CD4-positive, alpha-beta T cell treated with Interleukin-2 at 100 ng/mL for 4 hours (primary cell): ENCODE measurements around the gene VWCE.

Source experiments
- DNase-seq: peaks from one replicate; pipeline ENCODE4 v3.0.0-alpha.2; 2020; ENCODE audit warnings: low spot score

The VWCE gene

DNA sequence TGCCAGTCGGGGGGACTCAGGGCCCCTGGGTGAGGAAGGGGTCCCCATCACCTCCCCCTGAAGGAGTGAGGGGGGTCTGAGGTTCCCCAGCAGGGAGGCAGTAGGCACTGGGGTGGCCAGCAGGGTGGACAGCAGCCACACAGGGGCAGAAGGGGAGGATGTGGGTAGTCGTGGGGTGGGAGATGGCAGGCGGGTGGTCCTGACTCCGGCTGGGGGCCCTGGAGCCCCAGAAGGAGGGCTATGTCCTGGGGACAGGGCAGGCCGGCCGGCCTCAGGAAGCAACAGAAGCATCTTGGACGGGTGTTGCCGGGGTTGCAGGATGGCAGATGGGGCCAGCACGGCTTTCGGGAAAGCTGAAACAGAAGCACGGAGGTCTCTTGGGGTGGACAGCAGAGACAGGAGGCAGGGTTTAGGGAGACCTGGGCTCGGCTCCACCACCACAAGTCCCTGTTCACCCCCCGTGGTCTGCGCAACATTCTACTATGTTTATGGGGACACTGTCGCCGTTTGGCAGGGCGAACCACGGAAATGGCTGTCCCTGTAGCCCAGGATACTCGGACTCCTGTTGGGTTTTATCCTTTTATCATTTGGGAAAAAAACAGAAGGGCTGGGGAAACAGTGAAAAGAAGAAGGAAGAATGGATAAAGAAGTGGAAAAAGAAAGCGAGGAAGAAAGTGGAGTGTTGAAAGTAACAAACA is 14.1 kb downstream of the VWCE start:
- no peak for DNase-seq

DNA sequence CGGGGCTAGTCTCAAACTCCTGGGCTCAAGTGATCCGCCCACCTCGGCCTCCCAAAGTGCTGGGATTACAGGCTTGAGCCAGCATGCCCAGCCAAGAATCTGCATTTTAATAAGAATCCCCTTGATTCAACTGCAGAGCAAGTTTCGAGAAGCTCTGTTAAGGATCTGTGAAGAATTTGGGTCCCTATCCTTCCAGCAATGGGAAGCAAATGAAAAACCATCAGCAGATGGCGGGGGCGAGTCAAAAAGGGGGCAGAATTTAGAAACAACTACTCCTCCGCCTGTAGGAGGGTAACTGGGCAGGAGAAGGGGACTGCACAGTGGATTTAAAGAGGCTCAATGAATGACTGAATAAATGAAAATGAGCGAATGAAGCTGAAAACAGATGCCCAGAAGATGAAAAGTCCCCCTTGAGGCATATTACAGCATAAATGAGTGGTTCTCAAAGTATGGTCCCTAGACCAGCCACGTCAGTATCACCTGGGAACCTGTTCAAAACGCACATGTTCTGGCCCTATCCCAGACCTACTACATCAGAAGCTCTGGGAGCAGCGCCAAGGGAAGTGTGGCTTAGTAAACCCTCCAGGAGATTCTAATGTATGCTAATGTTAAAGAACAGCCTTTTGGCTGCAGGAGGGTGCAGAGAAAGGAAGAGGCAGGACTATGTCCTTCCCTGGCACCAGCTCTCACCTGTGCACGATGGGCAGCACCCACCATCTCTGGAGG is 15.0 kb downstream of the VWCE start:
- DNase-seq = no peak

DNA sequence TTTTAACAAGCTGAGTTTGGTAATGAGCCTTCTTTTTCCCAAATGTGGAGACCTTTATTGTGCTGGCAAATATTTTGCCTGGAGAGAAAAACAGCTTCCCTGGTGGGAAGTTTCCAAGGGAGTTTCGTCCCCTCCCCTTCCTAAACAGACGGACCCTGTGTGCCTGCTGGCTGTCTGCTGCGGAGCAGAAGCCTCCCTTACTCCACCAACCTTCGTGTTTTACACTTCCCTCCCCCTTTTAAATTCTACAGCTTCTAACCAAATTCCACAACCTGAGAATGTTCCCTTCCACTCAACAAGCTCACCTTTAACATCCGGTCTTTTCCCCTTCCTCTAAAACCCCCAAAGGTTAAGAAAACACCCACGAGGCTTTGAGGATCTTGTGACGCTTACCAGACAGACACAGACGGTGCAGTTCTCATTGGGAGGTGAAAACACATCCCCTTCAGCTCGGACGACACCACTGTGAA is 17.1 kb downstream of the VWCE start:
- DNase-seq = no peak

DNA sequence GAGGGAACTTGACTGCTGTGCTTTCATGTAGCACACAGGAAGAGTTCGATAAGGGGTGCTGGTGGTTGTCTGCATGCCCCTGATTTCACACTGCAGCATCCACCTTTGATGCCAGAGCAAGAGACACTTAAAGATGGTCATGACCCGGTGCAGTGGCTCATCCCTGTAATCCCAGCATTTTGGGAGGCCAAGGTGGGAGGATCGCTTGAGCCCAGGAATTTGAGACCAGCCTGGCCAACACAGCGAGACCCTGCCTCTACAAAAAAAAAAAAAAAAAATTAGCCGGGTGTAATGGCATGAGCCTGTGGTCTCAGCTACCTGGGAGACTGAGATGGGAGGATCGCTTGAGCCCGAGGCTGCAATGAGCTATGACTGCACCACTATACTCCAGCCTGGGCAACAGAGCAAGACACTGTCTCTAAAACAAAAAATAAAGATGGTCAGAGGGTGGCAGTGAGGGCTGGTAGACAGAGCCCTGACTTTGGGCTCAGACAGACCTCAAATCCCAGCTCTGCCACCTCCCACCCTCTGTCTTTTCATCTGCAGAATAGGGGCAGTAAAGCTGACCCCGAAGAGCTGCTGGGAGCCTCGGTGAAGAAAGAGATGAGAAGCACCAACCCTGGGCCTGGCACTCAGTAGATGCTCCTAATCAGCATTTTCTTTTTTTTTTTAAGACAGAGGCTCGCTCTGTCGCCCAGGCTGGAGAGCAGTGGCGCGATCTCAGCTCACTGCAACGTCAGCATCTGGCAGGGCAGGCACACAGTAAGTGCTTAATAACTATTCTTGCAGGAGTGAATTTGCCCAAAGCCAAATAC is 17.7 kb downstream of the VWCE start:
- no peak for DNase-seq

DNA sequence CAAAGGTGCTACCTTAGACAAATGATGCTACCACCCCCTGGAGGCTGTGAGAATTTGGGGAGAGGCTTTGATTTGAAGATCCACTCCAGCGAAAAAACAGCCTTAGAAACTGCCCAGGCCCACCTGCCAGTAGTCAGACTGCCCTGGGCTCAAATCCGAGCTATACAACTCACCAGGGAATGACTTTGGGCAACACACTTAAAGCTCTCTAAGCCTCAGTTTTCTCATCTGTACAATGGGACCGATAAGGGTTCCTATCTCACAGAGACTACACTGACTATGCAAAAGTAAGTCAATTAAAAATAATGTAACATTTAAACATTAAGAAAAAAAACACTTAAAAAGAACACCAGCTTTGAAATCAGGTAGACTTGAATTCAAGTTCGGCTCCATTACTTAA is 19.9 kb downstream of the VWCE start:
- no peak for DNase-seq

DNA sequence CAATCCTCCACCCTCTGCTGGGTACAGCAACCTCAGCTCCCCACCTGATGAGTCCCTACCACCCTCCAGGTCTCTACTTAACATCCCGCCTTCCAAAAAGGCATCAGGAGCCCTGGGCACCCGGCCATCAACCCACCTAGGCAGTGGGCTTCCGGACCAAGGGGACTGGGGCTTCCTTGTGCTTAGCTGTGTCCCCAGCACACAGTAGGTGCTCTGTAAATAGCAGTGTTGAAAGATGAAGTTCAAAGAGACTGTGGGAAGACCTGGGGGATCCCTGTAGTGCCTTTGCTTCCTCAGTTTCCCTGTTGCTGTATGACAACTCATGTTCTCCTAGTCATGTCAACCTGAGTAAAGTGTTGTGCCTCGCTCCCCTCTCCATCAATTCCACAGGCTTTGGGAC is 21.0 kb downstream of the VWCE start:
- DNase-seq = no peak

DNA sequence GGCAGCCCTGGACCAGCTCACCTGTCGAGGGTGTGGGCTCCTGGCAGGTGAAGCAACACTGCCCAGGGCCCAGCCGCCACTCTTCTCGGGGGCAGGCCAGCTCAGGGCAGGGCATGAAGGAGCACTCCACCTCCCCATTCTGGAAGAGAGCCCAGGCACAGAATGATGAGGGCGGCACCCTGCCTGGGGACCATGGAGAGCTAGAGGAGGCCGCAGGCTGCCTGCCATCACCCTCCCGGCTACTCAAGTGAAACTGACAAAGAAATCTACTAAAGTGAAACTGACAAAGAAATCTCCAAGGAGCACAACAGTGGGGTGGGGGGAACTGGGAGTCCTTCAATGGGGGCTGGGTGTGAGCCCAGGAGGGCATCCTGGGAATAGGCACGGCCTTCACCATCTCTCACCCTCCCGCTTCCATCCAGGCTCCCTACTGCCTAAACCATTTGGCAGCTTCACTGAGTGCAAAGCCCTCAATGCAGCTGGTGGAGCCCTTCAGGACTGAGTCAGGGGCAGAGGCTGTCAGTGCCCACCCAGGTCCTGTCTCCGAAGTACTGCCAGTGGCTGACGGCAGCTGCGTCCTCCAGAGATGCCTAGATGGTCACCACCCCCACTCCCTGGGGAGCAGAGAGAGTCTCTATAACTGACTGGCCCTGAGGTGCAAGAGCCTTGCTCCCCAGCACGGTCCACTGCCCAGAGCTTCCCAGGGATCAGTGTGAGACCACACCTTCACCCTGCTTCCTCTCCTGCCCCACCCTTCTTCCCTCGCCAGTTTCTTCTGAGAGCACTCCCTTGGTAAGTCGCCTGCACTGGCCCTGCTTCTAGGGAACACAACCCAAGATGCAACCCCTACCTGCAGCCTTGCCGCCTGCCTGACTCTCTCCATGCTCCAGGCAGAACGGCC is 21.7 kb downstream of the VWCE start:
- DNase-seq = no peak

DNA sequence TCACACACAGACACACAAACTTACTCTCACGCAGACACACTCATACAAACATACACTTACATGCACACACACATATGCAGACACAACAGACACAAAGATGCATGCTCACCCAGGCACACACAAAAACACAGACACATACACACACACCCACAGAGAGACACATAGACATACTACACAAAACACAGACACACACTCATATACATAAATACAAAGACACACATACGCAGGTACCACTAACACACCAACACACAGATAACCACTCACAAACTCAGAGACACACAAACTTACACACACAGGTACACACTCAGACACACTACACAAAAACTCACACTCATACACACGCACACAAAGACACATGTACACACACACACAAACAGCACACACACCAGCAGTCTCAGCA is 22.4 kb downstream of the VWCE start:
- DNase-seq = no peak

DNA sequence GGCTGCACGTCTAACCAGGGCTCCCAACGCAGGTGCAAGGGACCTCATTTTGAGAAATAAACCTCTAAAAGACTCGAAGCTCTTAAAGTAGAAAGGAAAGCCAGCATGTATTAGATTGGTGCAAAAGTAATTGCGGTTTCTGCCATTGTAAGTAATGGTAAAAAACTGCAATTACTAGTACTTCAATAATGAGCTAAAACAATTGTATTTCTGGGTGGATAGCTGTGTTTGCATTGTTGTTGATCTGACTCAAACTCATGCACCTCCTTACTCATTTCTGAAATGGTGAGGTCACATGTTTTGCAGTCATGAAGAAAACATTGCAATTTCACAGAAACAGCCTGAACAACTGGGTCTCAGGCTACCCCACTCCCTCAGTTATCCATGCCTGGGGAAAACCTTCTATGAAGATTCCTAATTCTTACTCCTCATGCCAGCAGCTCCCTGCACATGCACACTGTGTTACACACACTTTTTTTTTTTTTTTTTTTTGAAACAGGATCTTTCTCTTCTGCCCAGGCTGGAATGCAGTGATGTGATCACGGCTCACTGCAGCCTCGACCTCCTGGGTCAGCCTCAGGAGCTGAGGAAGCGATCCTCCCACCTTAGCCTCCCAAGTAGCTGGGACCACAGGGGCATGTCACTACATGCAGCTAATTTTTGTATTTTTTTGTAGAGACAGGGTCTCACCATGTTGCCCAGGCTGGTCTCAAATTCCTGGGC is 24.6 kb downstream of the VWCE start:
- DNase-seq = no peak

DNA sequence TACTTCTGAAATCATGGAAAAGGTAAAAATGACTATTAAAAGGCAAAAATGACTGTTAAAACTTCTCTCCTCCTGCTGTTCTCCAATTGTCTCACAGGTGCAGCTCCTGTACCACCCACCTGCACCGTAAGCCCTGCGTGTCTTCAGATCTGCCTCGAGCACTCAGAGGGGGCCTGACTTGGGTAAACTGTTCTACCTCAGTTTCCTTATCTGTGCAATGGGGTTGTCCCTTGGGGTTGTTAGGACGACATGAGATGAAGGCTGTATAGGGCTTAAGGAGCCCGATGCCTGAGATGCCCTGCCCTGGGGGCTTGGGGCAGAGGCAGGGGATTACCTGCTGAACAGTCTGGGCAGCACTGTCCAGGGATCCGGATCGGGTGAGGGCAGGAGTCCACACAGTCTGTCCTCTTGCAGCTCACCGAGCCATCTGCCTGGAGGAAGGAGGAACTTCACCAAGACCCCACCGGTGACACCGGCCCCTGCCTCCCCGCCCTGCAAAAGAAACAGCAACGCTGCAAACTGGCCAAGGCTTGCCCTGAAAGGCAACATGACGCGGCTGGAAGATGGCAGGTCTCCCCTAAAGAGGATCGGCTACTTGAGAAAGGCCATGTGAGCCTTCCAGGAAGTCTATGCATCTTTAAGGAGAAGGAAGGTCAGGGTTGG is 26.4 kb downstream of the VWCE start:
- no peak for DNase-seq

DNA sequence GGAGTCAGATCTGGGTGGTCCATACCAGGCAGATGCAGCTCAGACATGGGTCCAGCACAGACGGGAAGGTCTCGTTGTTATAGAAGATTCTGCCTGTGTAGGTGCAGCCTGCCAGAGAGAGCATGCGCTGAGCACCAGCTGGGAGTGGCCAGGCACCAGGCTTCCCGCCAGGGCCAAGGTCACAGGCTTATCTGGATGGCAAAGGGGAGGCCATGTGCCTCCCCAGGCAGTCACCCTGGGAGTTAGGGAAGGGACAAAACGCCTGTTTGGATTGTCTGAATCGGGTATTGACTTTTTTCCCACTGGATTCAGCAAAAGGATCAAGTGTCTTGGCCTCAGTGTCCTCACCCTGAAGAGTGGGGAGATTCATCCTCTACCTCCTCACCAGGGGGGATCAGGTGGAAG is 27.7 kb downstream of the VWCE start:
- no peak for DNase-seq

DNA sequence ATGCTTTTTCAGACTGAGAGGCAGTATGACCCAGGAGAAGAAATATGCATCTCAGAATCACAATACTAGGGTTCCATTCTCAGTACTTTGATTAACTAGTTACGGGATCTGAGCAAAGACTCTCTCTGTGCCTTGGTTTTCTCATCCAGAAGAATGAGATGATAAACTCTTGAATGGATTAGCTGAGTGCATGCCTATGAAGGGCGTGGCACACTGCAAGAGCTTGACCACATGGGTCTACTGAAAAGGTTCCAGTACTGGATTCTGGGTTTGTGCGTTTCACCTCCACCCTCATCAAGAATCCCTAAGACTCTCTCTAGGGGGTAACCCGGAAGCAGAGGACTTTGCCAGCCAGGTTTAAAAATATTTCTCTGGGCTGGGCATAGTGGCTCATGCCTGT is 28.5 kb downstream of the VWCE start:
- no peak for DNase-seq

DNA sequence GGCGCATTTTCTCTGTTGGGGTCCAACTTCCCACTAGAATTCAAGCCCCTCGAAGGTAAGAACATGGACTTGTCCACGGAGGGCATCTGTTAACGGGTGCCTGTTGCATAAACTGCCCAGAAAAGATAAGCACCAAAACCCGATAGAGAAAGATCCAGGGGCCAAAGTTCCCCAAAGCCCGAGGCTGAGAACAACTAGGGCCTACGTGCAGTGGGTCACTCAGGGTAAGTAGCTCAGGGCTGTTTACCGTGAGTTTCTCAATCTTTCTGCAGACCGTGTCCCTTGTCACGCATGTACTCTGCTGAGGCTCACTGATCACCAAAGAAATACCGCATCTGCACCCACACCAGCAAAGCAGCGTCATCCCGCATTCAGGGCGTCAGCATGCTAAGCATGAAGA is 29.8 kb downstream of the VWCE start:
- DNase-seq = no peak

DNA sequence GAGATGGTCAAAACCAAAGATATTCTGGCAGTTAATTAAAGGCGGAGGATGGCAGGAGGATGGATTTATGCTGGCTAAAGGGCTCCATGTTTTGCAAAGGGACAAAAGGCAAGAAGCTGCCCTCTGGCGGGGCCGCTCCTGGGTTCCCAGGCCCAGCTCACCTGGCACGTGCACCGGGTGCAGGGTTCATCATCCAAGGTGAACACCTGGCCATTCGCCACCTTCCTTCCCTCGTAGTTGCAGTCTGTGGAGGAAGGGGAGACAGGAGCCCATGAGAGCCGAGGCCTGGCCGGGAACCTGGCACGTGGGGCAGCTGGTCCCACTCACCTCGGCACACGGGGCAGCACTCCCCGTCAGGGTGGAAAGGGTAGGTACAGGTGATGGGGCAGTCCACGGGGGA is 30.3 kb downstream of the VWCE start:
- no peak for DNase-seq

DNA sequence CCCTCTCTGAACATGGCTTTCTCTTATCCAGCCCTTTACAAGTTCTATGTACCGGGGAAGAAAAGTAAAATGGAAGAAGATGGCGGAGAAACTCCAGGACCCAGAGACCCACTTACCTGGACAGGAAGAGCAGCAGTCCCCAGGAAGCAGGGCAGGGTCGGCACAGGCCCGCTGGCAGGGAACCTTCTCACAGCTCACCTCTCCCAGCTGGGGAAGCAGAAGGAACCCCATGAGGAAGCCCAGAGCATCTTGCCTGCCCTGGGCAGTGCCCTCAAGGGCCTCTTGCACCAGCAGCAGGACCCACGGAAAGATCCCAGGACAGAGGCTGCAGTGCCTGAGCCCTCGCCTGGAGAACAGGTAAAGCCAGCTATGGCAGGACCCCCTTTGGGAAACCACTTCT is 30.7 kb downstream of the VWCE start:
- no peak for DNase-seq

DNA sequence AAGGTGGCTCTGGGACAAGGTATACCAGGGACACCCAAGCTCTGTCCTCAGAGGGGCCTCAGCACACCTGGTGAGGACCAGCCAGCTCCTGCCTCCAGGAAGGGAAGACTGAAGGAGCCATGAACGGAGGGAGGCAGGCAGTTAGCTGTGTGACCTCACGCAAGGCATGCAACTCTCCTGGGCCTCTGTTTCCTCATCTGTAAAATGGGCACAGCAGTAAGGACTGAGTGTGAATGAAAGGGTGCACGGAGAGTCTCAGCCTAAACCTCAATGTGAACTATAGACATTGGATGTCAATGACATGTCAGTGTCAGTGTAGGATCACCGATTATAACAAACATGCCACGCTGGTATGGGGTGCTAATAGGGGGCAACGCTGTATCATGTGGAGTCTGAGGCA is 35.8 kb downstream of the VWCE start:
- no peak for DNase-seq

DNA sequence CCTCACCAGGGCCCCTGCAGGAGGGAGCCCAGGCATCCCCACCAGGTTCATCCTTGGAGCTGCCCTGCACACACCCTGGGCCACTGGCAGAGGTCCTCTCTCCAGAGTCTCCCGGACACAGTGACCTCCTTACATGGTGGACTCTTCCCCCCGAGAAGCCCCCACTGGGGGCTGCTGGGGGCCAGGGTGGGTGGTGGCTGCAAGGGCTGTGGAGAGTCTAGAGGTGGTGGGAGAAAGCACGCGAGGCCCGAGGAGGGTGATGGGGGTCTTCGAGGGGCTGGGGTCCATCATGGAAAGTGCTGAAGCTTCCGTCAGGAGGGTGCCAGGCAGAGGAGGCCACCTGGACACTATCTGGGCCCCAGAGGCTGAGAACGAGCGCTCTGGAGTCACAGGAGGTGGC is 36.6 kb downstream of the VWCE start:
- DNase-seq = no peak

DNA sequence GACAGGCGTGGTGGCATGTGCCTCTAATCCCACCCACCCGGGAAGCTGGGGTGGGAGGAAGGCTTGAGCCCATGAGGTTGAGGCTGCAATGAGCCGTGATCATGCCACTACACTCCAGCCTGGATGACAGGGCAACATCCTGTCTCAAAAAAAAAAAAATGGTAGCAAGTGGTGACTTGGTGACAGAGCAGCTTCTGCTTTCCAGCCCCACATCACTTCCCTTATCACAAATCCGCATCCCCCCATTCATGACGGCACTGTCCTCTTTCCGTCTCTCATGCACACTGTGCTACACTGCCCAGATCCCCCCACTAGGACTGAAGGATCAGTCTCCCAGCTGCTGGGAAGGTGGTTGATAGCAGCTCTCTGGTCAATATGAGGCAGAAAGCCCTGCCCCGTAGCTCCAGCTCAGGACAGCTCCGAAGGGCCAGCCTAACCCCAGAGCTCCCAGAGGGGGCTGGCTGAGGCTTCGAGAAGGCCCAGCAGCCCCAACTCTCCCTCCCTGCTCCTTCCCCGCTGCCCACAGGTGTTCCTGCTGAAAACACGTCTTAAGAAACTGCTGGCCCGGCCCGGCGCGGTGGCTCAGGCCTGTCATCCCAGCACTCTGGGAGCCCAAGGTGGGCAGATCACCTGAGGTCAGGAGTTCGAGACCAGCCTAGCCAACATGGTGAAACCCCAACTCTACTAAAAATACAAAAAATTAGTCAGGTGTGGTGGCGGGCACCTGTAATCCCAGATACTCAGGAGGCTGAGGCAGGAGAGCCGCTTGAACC is 38.2 kb downstream of the VWCE start:
- DNase-seq = no peak

DNA sequence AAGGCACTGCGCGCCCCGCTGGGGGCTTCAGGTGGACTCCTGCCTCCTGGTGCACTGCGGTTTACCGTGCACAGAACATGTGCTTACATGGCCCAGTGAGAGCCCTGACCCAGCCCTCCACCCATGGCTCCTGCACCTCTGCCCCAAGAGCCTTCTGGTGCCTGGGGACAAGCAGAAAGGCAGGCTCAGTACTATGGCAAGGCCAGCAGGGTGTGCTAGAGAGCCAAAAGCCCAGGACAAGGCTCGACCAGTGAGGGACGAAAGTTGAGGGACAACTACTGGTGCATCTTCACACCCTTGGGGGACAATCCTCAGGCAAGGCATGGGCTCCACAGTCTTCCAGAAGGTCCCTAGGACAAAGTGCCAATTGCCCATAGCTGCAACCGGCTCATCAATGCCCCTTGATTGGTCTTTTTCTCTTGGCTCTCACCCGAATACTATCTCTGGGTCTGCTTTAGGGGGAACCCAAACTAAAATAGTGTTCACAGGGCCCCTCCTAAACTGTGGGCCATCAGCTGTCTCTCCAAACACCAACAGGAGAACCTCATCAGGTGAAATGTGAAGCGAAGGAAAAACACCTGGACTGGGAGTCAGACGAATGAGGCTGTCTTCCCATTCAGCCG is 40.6 kb downstream of the VWCE start:
- DNase-seq = peak; percentile 58
